Measurements from ENCODE around the gene CYFIP2.

CYFIP2 gene

DNA sequence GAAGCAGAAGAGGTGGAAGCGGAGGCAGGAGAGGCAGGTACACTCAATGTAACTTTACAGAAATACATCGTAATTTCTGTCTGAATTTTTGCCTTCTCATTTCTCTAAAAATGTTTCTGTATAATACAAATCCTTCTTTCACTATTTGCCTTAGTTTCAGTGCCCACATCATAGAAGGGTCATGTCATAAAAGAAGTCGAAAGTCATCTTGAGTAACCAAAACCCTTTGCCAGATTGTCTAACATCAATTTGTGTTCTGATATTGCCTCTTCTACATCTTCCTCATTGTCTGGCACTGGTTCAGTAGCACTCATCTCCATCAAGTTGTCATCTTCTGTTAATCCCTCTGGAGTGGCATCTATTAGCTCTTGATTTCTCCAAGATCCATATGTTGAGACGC lies 6.2 kb upstream of the CYFIP2 start:
- DNase-seq, result no peak

DNA sequence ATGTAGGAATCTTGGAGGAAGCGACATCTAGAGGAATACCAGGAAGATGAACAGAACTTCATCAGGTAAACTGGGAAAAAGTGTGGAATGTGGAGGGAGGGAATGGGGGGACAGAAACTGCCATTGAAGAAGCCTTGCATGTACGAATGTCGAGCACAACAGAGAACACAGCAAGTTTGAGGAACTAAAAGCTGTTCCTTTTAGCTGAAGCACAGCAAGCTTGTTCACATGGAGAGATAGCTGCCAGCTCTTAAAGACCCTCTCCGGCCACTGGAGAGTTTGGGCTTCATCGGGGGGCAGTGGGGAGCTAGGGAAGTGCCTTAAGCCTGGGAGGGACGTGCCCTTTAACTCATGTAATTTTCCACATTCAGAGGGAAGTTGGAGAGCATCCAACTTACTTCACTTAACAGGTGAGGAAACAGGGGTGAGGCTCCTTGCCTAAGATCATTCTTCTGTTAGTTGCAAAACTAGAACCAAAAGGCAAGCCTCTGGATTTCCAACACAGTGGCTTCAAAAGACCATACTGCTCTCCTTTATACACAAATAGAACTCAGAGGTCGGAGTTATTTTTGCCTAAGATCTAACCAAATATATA lies 2.3 kb upstream of the CYFIP2 start:
- peak; percentile 22 to 24 for DNase-seq

DNA sequence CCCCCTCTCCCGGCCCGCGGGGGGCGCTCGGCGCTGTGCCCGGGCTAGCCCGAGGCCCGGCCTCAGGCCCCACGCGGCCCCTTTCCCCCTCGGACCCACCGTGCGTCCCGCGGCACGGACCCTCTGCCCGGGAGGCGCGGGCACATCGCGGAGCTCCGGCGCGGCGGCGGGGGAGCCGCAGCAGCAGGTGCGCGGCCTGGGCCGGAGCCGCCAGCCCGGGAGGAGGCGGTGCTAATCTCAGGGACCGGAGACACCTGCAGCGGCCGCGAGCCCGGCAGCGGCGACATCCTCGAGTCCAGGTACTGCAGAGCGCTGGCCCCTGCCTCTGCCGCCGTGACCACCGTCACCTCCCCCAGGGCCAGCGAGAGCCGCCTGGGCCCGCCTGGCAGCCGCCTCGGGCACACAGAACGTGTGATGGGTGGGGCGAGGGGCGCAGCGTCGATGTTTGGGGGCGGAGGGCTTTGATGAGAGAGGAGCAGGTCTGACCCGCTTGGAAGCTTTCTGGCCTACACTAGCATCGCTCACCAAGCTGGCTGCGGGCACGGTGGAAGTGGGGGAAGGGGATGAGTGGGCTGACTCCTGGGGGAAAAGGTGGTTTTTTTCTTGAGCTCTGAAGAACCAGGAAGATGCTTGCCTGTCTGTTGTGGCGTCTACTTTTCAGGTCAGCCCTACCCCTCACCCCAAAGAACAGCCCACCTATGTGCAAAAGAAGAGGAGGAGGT lies 524 bp downstream of the CYFIP2 start:
- no peak for DNase-seq

DNA sequence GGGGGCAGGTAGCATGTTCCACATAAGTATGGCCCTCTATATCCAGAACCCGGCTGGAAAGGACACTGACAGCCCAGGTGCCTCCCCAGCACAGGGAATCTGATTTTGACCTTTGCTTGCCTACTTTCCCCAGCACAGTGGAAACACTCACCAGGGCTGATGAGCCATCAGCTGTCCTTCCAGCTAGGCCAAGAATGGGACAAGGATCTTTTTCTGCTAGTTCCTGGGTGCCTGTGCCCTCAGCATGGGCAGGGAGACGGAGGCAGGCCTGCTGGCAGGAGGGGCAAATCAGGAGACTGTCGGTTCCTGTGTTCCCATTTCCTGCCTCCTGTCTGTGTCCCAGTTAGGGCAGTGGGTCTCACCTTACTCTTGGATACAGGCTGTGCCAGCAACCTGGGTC lies 1.1 kb downstream of the CYFIP2 start:
- DNase-seq, result no peak

DNA sequence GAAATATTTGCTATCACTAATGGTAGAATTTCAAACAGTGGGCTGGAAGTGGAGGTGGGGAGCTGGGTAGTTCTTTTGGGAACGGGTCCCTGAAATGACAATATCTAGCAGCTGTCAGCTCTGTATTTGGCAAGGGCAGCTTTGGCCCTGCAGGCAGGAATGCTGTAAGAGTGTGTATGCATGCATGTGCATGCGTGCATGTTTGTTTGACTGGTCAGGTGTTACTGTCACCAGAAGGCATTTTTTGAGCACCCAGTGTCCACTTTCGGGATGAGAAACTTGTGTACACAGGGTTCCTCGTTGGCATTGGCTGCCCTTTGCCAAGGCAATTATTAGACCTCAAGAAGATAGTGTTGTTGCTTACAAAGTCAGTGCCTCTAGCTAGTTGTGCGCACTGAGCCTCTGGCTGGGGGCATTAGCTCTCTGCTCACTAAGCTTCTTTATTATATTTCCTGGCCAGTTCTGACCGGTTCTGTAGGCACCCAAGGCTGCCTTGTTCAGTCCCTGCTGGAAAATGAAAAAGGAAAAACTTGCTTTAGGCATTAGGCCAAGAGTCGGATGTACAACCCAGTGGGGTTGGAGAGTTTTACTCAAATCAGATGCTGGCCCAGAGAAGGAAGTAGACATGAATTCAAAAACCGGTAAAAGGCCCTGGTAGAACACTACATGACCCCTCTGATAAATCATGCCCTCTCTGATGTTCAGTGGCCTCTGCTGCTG lies 2.0 kb downstream of the CYFIP2 start:
- no peak for DNase-seq

DNA sequence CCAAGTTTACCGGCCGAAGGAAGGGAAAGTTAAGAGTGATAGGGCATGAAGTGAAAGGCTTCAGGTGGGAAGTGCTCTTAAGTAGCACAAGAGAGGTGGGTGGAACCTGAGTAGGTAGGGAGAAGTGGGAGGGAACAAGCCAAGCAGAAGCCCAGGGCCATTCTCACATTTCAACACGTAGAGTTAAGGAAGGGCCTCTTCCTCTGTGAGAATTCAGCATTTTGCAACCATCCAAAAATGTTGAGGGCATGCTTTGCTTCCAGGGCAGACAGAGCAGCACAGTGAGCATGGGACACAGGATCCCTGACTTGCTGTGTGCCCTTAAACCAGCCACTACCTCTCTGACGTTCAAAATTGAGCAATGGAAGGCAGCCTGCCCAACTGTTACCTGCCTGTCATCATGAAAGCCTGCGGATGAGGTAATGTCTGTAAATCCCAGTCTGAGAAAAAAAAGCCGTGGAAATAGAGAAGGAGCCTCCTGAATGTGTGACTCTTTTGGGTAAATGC lies 3.3 kb downstream of the CYFIP2 start:
- DNase-seq, result peak; percentile 48 to 61

DNA sequence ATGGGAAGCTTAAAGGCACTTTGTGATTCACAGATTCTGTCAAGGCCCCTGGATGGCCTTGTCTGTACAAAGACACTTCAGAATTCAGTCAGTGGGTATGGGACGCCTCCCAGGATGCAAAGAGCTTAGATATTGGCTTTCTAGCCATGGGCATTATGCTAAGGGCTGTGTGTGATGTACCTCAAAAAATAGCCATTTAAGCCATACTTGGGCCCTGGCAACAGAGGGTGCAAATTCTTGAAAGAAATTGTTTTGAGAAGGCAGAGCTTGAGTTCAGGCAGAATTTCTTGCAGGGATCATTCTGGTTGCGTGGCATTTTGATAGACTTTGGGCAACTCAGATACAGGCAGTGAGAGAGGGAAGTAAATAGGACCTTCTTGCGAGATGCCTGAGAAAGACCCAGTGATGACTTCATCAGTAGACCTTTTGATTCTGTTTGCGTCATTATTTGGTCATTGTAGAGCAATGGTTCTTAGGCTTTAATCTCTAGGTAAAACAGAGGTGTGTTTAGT lies 3.9 kb downstream of the CYFIP2 start:
- peak in 1 of 2 donors; percentile 37 for DNase-seq

DNA sequence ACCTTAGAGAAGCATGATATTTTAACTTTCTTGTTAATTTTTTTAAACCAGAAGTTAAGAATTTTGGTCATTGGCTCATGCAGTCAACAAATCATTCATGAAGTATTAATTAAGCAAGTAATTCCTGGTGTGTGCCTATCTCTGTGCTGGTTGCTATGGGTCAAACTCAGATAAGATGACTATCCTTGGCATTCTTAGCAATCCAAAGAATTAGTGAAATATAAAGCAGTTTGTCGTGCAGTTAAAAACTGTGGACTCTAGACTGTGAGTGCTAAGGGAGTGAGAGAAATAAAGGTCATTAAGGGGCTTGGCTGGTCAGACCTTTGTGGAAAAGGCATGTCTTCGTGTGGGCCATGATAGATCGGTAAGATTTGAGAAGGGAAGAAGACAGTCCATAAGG lies 4.8 kb downstream of the CYFIP2 start:
- DNase-seq, result no peak

DNA sequence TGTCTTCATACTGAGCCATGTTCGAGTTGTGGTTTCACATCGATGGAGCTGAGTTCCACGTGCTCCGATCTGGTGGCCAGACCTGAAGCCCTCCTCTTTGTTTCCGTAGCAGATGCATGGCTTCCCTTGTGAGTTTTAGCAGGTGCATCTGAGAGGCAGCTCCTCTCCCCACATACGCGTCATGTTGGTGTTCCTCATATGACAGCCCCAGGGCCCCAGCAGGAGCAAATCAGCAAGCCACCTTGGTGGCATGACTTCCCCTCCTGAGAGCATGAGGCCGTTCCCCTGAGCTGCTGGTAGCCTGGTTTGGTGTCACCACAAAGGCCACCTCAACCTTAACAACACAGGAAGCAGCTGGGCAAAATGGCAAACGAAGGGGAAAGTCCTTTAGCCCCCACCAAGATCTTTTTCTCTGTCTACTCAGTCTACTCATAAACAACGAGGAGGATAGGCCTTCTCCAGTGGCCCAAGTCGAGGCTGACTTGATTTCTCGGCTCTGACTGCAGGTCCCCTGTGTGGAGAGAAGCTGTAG lies 5.9 kb downstream of the CYFIP2 start:
- DNase-seq, result peak; percentile 24 to 40

DNA sequence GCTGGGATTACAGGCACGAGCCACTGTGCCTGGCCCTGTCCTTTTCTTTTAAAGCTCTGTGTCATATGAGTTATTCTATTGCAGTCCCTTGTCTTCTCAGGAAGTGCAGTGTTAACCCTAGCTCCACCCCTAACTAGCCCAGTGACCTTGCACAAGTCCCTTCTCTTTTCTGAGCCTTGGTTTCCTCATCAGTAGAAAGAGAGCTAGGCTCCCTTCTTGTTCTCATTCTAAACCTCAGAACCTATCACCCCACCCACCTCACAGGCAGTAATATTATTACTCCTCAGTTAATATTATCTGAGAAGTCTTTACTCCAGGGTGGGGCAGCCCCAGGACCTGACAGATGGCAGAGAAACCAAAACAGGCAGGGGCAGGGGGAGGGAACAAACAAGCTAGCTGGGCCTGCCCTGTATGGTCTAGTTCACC lies 7.2 kb downstream of the CYFIP2 start:
- DNase-seq, result peak; percentile 89

DNA sequence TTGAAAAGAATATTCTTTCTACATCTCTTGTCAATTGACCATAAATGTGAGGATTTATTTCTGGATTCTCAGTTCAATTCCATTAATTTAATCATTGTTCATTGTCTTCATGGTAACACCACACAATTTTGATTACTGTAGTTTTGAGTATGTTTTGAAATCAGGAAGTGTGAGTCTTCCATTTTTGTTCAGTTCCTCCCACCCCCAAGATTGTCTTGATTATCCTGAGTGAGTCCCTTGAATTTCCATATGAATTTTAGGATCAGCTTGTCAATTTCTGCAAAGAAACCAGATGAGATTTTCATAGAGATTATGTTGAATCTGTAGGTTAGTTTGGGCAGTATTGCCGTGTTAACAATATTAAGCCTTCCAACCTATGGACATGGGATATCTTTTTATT lies 9.5 kb downstream of the CYFIP2 start:
- peak in 1 of 2 donors; percentile 15 for DNase-seq

DNA sequence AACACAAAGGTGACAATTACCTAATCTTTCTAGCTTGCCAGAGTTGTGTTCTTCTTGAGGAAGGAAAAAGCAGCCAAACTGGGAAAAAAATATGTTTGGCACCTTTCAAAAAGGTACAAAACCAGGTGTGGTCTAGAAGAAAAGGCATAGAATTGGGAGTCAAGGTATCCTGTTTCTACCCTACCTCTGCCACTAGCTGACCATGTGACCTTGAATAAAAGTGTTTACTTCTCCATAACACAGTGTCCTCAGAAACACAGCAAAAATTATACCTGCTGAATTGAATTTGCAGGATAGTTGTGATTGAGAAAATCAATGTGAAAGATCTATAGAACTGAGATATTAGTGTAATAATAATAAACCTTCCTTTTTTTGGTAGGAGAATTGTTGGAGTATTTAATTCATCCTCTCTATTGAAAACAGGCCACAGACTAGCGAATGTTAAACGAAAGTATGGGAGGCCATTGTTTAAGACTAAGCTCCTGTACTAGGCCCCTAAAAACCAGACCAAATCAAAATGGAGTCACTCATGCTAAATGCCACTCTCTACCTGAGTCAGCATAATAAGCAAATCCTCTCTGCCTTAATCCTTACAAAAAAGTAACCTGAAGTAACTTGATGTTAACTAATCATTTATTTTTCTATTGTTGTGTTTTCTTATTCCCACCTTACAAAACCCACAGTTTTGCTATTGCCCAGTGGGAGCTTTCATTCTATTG lies 12.6 kb downstream of the CYFIP2 start:
- no peak for DNase-seq

DNA sequence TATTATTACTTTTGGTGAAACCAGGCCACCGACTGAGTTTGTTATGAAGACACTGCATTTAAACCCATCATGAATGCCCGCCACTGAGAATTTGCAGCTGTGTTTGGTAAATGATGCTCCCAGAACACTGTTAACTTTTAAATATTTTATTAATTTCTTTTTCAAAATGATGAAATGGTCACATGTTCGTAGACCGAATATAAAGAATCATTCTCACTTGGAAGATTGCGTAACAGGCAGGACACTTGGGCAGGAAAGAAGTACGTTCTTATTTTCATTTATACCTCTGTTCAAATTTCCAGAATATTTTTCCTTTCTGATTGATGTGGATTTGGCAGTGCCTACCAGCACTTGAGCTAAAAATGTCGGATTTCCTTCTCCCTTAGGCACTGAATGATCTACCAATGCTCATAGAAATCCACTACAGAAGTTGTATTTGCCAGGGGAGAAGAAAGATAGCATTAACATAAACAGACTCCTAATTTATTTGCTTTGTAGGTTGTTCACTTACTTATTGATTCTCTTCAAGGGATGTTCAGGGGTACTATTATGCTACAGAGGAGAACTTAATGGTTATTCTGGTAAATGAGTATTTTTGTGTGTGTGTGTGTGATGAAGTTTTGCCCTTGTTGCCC lies 13.8 kb downstream of the CYFIP2 start:
- DNase-seq, result no peak

DNA sequence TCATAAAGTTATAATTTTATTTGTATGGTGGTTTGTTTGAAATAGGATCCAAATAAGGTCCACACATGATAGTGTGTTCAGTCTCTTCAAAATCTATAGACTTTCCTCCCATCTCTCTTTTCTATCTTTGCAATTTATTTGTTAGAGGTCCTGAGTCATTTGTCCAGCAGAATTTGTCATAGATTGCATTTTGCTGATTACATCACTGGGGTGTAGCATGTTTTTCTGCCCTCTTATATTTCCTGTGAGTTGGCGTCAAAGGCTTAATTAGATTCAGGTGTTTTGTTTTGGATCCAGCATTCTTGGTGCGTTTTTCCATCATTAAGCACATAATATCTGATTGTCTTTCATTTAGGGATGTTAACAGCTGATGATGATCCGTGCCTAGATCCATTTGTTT lies 15.0 kb downstream of the CYFIP2 start:
- DNase-seq, result peak; percentile 21 to 25

DNA sequence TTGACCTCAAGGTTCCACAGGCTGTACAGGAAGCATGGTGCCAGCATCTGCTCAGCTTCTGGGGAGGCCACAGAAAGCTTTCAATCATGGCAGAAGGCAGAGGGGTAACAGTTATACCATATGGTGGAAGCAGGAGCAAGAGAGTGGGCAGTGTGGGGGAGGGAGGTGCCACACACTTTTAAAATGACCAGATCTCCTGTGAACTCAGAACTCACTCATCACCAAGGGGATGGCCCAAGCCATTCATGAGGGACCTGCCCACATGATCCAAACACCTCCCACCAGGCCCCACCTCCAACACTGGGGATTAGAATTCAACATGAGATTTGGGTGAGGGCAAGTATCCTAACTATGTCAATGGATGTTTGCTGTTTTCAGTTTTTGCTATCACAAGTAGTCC lies 16.2 kb downstream of the CYFIP2 start:
- no peak for DNase-seq

DNA sequence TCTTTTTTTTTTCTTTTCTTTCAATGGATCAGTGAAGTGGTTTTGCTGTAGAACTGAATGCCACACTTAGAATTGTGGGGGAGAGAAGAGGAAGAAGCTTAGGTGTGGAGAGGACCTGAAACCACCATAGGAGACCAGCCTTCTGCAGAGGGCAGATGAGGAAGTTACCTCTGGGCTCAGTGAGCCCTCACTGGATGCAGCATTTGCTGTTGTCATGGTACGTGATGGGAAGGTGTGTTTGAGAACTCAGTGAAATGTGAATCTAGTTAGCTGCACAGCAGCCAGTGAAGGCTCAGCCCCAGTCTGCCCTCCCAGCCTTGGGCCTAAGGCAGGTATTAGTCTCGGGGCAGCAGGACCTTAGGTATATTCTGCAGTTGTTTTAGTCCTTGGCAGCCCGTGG lies 17.5 kb downstream of the CYFIP2 start:
- DNase-seq, result no peak

DNA sequence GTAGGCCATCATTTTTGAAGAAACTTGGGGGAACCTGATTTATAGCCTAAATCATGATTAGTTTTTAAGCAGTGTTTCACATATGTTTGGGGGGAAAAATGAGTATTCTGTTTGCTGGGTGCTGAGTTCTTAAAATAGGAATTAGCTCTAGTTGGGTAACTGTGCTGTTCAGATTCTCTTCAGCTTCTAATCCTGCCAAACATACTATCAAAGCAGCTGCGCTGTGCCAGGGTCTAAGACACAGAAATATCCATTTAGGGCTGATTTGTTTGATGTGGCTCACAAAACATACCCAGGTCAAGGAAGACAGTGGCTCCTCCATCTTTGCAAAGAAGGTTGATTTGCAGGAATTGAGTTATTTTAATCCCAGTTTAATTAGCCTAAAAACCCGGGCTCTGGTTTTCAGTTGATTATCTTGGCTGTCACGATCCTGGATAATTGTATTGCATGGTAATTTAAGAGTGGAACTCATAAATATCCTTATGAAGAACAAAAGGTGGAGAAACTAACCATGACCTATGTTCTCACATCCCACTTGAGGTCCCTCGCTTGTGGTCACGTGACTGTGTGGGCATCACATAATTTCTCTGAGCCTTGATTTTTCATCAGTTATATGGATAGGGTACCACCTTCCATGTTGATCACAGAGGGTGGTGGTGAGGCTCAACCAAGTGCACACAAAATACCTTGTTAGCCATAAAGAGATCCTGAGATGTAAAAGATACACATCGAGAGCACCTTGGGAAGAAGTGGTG lies 18.7 kb downstream of the CYFIP2 start:
- DNase-seq, result no peak

DNA sequence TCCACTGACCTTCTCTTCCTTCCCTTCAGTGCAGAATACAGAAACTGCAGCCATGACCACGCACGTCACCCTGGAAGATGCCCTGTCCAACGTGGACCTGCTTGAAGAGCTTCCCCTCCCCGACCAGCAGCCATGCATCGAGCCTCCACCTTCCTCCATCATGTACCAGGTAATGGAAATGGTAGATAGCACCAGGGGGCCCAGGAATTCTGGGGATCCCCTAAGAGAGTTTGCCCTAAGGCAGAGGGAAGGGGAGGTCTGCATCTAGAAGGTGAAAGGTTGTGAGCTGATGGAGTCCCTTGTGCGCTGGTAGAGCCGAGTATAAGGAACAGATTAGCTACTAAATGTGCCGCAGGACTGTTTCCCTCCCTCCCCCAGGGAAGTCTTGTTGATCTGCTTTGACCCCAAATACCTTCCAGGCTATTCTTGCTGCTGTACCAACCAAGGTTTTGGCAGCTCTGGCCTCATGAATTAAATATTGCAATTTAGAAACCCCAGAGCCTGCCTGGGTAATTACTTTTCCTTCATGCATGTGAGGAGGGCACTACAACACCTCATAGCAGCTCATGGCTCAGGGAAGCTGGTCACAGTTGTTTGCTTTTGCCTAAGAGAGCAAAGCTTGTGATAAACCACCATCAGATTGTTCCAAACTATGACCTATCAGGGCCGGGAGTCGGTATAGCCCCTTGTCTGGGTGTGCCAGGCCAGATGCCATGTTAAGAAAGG lies 19.6 kb downstream of the CYFIP2 start:
- DNase-seq, result no peak

DNA sequence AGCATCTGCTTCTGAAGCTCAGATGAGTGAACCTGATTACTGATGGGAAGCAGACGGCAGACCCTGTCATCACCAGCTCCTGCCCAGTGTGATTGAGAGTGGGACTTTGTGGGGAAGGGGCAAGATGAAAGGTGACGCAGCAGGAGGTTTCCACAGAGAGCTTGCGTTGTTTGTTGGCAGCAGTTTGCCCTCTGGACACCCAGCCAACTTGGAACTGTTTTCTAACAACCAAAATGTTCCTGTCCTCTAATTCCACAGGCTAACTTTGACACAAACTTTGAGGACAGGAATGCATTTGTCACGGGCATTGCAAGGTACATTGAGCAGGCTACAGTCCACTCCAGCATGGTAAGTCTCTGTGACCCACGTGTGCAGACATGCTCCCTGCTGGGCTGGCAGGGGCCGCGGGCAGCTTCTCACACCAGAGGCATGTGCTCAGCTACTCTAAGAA lies 20.9 kb downstream of the CYFIP2 start:
- no peak for DNase-seq

DNA sequence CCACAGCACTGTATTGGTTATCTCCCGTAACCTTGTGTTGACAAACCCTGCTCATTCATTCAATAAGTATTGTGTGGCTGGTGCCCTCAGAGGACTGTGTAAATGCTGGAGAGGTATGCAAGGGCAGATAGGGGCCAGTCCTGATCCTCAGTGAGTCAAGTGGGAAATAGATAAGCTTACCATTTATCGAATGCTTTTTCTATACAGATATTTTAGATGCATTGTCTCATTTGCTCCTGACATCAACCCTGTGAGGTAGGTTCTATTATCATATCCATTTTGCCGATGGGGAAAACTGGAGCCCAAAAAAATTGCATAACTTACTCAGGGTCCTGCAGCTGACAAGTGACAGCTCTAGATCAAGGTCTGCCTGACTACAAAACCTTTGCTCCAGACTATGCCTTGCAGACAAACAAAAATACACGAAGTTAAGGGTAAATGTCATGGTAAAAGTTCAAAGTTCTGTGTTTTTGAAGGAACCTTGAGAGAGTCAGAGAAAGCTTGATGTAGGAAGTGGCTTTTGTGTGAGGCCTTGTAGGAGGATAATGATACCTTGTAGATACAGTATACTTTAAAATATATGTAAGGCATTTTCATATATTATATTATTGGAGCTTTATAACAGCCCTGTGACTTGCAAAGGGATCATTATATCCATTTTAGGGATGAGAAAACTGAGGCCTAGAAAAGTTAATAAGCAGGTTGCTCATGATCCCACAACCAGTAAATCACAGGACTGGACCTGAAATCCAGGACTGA lies 22.7 kb downstream of the CYFIP2 start:
- no peak for DNase-seq
